AG04449 (cell line): ENCODE measurements around the gene TPBGL.
A peak's percentile ranks its signal among the peaks of the same experiment; 100 is the strongest.

ENCODE experiments used
- CTCF ChIA-PET: fragments of 350-600 bp; formaldehyde crosslinking; extraction: SDS; loops from one replicate; lab custom pipeline; 2021; ENCODE audit warnings: antibody characterized with exemption; lab: Yijun Ruan, JAX
- POLR2A ChIA-PET: fragments of 400-600, 350-600 bp; formaldehyde crosslinking; extraction: SDS; loops from one replicate; lab custom pipeline; 2020; ENCODE audit warnings: antibody characterized with exemption, inconsistent platforms; lab: Yijun Ruan, JAX
- DNase-seq: peaks from one replicate; pipeline ENCODE4 v3.0.0-alpha.2; 2010; ENCODE audit warnings: low read depth, low spot score
- H3K4me3 ChIP-seq: 2 replicates; pipeline ENCODE4 v1.5.1; 2011; ENCODE audit warnings: low read depth, mild to moderate bottlenecking, control low read depth, low read length
- CTCF ChIP-seq: IDR thresholded peaks from one replicate; pipeline ENCODE4 v1.5.1; 2011; ENCODE audit warnings: mild to moderate bottlenecking, moderate library complexity, low read length, control low read depth, inconsistent platforms; ENCODE audit not compliant: insufficient read depth; ENCODE audit errors: missing control alignments

TPBGL gene

GRCh38 chr11:75204012-75204674, 36.4 kb upstream of the TPBGL start:
- DNase-seq, result no peak
- POLR2A ChIA-PET, result no interaction called here
- no peak for TF ChIP-seq CTCF

GRCh38 chr11:75204685-75205563, 35.6 kb upstream of the TPBGL start:
- CTCF ChIA-PET, result interaction anchor here (0.6 to 20.3 kb wide), 45 partner anchors 8 to 502 kb away, joined by 3 to 438 read pairs (median 6); partner anchors contain the start of genes SLCO2B1 and TPBGL
- peak; percentile 96 for TF ChIP-seq CTCF
- H3K4me3 ChIP-seq, result no peak overlapping the region
- no peak for DNase-seq
- POLR2A ChIA-PET, result no interaction called here

More at GRCh38 chr11:75204012-75204674, 36.4 kb upstream of the TPBGL start:
- CTCF ChIA-PET, result interaction anchor here (0.6 to 20.3 kb wide), 41 partner anchors 9 to 277 kb away, joined by 3 to 438 read pairs (median 6); partner anchors contain the start of genes SLCO2B1 and TPBGL
- H3K4me3 ChIP-seq, result no peak overlapping the region

DNA sequence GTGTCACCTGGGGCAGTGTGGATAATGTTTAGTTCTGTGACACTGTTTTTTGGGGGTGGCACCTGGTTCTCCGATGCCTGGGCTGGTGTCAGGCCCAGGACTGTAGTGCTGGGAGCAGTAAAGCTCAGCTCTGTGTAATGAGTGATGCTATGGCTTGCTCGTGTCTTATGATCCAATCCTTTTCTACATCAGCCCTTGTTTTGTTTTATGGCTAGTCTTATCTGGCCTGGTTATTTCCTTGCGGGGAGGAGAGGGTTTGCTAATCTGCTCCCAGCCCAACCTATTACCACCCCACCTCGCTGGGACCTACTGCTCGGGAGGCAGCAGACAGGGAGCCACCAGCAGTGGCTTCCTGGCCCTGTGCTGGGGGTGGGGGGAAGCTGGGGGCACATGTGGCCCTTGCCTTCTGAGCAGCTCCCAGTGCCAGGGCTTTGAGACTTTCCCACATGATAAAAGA, 35.0 kb upstream of the TPBGL start:
- DNase-seq, result no peak
- ChIA-PET POLR2A (interaction anchor here (0.5 kb wide), 1 partner anchor 183 kb away, joined by 4 read pairs; no protein-coding TSS in a partner anchor), CTCF (interaction anchor here (0.6 to 20.3 kb wide), 40 partner anchors 7 to 503 kb away, joined by 3 to 438 read pairs (median 7); partner anchors contain the start of genes SLCO2B1 and TPBGL)

GRCh38 chr11:75208446-75208845, 32.1 kb upstream of the TPBGL start:
- POLR2A ChIA-PET, result no interaction called here
- TF ChIP-seq CTCF, result no peak
- no peak overlapping the region for H3K4me3 ChIP-seq
- CTCF ChIA-PET, result interaction anchor here (0.9 to 20.3 kb wide), 6 partner anchors 25 to 282 kb away, joined by 3 to 438 read pairs (median 129); partner anchors contain the start of genes SLCO2B1 and TPBGL
- DNase-seq, result no peak

More for the DNA sequence above, 35.0 kb upstream of the TPBGL start:
- no peak for TF ChIP-seq CTCF
- no peak overlapping the region for H3K4me3 ChIP-seq

- no peak for TF ChIP-seq CTCF
- POLR2A ChIA-PET, result no interaction called here
- CTCF ChIA-PET, result interaction anchor here (1.0 to 20.3 kb wide), 5 partner anchors 8 to 190 kb away, joined by 4 to 252 read pairs (median 6); partner anchors contain the start of gene TPBGL
- DNase-seq, result no peak
- no peak overlapping the region for H3K4me3 ChIP-seq
These were observed 28.2 kb upstream of the TPBGL start for GRCh38 chr11:75212411-75212810.
